ENCODE data around the gene SKAP2.

SKAP2 gene

GRCh38 chr7:26864309-26865093 lies at the start of gene SKAP2:
SKAP2 (minus strand) TSS chr7:26864590; CDS start chr7:26864429, 161 bp downstream.
- DNase-seq (ENCODE audit: low read depth), result peak; percentile 62

GRCh38 chr7:26912933-26913536 lies 48.6 kb upstream of the SKAP2 start:
- DNase-seq (ENCODE audit: low read depth), result no peak

- DNase-seq (ENCODE audit: low read depth), result no peak
Measured at GRCh38 chr7:26912338-26912737, 47.9 kb upstream of the SKAP2 start.

GRCh38 chr7:26910221-26910620 lies 45.8 kb upstream of the SKAP2 start:
- no peak for DNase-seq (ENCODE audit: low read depth)

GRCh38 chr7:26900251-26900650 lies 35.9 kb upstream of the SKAP2 start:
- DNase-seq (ENCODE audit: low read depth), result no peak

GRCh38 chr7:26899519-26899918 lies 35.1 kb upstream of the SKAP2 start:
- no peak for DNase-seq (ENCODE audit: low read depth)

GRCh38 chr7:26898891-26899290 lies 34.5 kb upstream of the SKAP2 start:
- DNase-seq (ENCODE audit: low read depth), result no peak

GRCh38 chr7:26897928-26898327 lies 33.5 kb upstream of the SKAP2 start:
- no peak for DNase-seq (ENCODE audit: low read depth)

- DNase-seq (ENCODE audit: low read depth), result no peak
Measured at GRCh38 chr7:26891400-26892350, 27.3 kb upstream of the SKAP2 start.

- no peak for DNase-seq (ENCODE audit: low read depth)
Measured at GRCh38 chr7:26880852-26881251, 16.5 kb upstream of the SKAP2 start.

- no peak for DNase-seq (ENCODE audit: low read depth)
Measured at GRCh38 chr7:26879671-26880070, 15.3 kb upstream of the SKAP2 start.

- no peak for DNase-seq (ENCODE audit: low read depth)
Measured at GRCh38 chr7:26868841-26869495, 4.6 kb upstream of the SKAP2 start.

- DNase-seq (ENCODE audit: low read depth), result no peak
Measured at GRCh38 chr7:26865094-26865388, 651 bp upstream of the SKAP2 start.

- DNase-seq (ENCODE audit: low read depth), result peak; percentile 12
Measured at GRCh38 chr7:26863518-26864308, 677 bp downstream of the SKAP2 start.

GRCh38 chr7:26862834-26863233 lies 1.6 kb downstream of the SKAP2 start:
- DNase-seq (ENCODE audit: low read depth), result no peak

GRCh38 chr7:26861050-26861449 lies 3.3 kb downstream of the SKAP2 start:
- DNase-seq (ENCODE audit: low read depth), result no peak

- DNase-seq (ENCODE audit: low read depth), result no peak
Measured at GRCh38 chr7:26860361-26860760, 4.0 kb downstream of the SKAP2 start.

- no peak for DNase-seq (ENCODE audit: low read depth)
Measured at GRCh38 chr7:26859720-26860119, 4.7 kb downstream of the SKAP2 start.

- no peak for DNase-seq (ENCODE audit: low read depth)
Measured at GRCh38 chr7:26858735-26859134, 5.7 kb downstream of the SKAP2 start.

- no peak for DNase-seq (ENCODE audit: low read depth)
Measured at GRCh38 chr7:26858241-26858715, 6.1 kb downstream of the SKAP2 start.

GRCh38 chr7:26857506-26858240 lies 6.7 kb downstream of the SKAP2 start:
- DNase-seq (ENCODE audit: low read depth), result no peak

Measured in activated T-cell treated with anti-CD3 and anti-CD28 coated beads for 1 hour (primary cell).